ENCODE measurements around the gene ZNF335.

The ZNF335 gene

DNA sequence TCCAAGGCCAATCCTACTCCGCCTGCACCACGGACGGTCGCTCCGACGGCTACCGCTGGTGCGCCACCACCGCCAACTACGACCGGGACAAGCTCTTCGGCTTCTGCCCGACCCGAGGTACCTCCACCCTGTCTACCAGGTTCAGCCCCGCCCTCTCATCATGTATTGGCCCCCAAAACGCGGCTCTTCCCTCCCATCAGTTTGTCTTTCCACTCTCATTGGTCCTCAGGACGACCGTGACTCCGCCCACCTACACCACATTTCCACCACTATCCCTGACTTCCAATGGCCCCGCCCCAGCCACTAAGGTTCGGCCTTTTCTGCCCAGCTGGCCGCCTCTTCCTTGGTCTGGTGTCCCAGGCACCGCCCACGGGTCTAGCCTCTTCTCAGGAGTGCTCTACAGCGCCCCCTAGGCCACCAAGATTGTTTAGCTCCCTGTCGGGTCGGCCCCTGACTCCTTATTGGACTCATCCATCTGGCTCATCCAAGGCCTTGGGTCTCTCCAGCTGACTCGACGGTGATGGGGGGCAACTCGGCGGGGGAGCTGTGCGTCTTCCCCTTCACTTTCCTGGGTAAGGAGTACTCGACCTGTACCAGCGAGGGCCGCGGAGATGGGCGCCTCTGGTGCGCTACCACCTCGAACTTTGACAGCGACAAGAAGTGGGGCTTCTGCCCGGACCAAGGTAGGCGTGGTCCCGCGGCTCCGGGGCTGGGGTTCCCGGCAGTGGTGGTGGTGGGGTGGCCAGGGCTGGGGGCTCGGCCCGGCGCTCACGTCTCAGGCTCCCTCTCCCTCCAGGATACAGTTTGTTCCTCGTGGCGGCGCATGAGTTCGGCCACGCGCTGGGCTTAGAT, 39.9 kb upstream of the ZNF335 start:
- H3K27ac ChIP-seq (ENCODE audit: low read depth, low read length, severe bottlenecking) = no peak overlapping the region
- no peaks in the 10 kb centered on the region for H3K36me3 ChIP-seq (ENCODE audit: control insufficient read depth, insufficient read depth, low read length)
- H3K9me3 ChIP-seq (ENCODE audit: control insufficient read depth, low read length) = no peaks in the 10 kb centered on the region
- WGBS, 2 experiments (ENCODE audit: insufficient coverage in 2 of 2) = 92% methylated on average over 40 to 50 of the region's 57 CpGs
- H3K4me1 ChIP-seq (ENCODE audit: control insufficient read depth, insufficient read depth, low read length, poor library complexity, severe bottlenecking) = peaks cover 11% of the 10 kb centered on the region
- no peak overlapping the region for H3K4me3 ChIP-seq (ENCODE audit: extremely low read depth, insufficient read depth, low read length, poor library complexity, severe bottlenecking)

DNA sequence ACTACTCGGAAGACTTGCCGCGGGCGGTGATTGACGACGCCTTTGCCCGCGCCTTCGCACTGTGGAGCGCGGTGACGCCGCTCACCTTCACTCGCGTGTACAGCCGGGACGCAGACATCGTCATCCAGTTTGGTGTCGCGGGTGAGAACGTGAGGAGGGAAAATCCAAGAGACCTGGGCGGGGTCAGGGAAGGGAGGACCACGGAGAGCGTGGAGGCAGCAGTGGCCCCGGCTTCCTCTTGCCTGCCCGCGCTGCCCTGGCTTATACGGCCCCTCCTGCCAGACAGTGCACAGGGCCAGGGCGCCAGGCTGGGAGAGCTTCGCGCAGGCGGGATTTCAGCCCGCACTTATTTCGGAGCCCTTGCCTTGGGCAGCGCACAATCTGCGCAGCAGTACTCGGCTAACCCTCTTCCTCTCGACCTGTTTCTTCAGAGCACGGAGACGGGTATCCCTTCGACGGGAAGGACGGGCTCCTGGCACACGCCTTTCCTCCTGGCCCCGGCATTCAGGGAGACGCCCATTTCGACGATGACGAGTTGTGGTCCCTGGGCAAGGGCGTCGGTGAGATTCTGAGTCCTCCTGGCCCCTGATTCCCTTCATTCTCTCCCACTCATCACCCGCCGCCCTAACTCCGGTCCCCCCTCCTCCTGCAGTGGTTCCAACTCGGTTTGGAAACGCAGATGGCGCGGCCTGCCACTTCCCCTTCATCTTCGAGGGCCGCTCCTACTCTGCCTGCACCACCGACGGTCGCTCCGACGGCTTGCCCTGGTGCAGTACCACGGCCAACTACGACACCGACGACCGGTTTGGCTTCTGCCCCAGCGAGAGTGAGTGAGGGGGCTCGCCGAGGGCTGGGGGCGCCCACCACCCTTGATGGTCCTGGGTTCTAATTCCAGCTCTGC, 38.7 kb upstream of the ZNF335 start:
- Histone ChIP-seq H3K27ac (ENCODE audit: low read depth, low read length, severe bottlenecking) (no peak overlapping the region), H3K9me3 (ENCODE audit: control insufficient read depth, low read length) (no peaks in the 10 kb centered on the region), H3K4me1 (ENCODE audit: control insufficient read depth, insufficient read depth, low read length, poor library complexity, severe bottlenecking) (peaks cover 12% of the 10 kb centered on the region), H3K4me3 (ENCODE audit: extremely low read depth, insufficient read depth, low read length, poor library complexity, severe bottlenecking) (no peak overlapping the region), H3K36me3 (ENCODE audit: control insufficient read depth, insufficient read depth, low read length) (no peaks in the 10 kb centered on the region)
- WGBS, 2 experiments (ENCODE audit: insufficient coverage in 2 of 2) = 95 to 97% methylated on average over 71 to 74 of the region's 74 CpGs

DNA sequence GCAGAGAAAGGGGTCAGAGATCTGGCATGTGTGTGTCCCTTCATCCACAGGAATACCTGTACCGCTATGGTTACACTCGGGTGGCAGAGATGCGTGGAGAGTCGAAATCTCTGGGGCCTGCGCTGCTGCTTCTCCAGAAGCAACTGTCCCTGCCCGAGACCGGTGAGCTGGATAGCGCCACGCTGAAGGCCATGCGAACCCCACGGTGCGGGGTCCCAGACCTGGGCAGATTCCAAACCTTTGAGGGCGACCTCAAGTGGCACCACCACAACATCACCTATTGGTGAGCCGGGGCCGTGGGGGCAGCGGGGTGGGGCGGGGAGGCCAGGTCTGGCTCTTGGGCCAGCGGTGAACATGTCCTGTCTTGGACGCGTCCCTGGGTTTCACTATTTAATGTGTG, 37.8 kb upstream of the ZNF335 start:
- H3K4me3 ChIP-seq (ENCODE audit: extremely low read depth, insufficient read depth, low read length, poor library complexity, severe bottlenecking) = no peak overlapping the region
- 93 to 96% methylated on average over 10 to 20 of the region's 20 CpGs for WGBS, 2 experiments (ENCODE audit: insufficient coverage in 2 of 2)
- no peaks in the 10 kb centered on the region for H3K9me3 ChIP-seq (ENCODE audit: control insufficient read depth, low read length)
- H3K4me1 ChIP-seq (ENCODE audit: control insufficient read depth, insufficient read depth, low read length, poor library complexity, severe bottlenecking) = peaks cover 21% of the 10 kb centered on the region
- H3K36me3 ChIP-seq (ENCODE audit: control insufficient read depth, insufficient read depth, low read length) = no peaks in the 10 kb centered on the region
- no peak overlapping the region for H3K27ac ChIP-seq (ENCODE audit: low read depth, low read length, severe bottlenecking)

DNA sequence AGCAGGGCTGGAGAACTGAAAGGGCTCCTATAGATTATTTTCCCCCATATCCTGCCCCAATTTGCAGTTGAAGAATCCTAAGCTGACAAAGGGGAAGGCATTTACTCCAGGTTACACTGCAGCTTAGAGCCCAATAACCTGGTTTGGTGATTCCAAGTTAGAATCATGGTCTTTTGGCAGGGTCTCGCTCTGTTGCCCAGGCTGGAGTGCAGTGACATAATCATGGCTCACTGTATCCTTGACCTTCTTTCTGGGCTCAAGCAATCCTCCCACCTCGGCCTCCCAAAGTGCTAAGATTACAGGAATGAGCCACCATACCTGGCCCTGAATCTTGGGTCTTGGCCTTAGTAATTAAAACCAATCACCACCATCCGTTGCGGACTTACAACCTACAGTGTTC, 35.7 kb upstream of the ZNF335 start:
- H3K27ac ChIP-seq (ENCODE audit: low read depth, low read length, severe bottlenecking) = peak overlapping the region; percentile 63

DNA sequence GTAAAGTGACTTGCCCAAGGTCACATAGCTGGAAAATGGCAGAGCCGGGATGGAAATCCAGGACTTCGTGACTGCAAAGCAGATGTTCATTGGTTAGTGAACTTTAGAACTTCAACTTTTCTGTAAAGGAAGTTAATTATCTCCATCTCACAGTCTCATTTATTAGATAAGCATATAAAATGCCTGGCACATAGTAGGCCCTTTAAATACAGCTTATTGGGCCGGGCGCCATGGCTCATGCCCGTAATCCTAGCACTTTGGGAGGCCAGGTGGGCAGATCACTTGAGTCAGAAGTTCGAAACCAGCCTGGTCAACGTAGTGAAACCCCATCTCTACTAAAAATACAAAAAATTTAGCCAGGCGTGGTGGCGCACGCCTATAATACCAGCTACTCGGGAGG, 35.0 kb upstream of the ZNF335 start:
- no peak overlapping the region for H3K27ac ChIP-seq (ENCODE audit: low read depth, low read length, severe bottlenecking)
- no peak overlapping the region for H3K4me3 ChIP-seq (ENCODE audit: extremely low read depth, insufficient read depth, low read length, poor library complexity, severe bottlenecking)
- no peaks in the 10 kb centered on the region for H3K36me3 ChIP-seq (ENCODE audit: control insufficient read depth, insufficient read depth, low read length)
- H3K9me3 ChIP-seq (ENCODE audit: control insufficient read depth, low read length) = no peaks in the 10 kb centered on the region
- peaks cover 24% of the 10 kb centered on the region for H3K4me1 ChIP-seq (ENCODE audit: control insufficient read depth, insufficient read depth, low read length, poor library complexity, severe bottlenecking)
- 93 to 96% methylated on average over 7 to 11 of the region's 11 CpGs for WGBS, 2 experiments (ENCODE audit: insufficient coverage in 2 of 2)

More for the DNA sequence above, 35.7 kb upstream of the ZNF335 start:
- Histone ChIP-seq H3K36me3 (ENCODE audit: control insufficient read depth, insufficient read depth, low read length) (no peaks in the 10 kb centered on the region), H3K4me3 (ENCODE audit: extremely low read depth, insufficient read depth, low read length, poor library complexity, severe bottlenecking) (no peak overlapping the region), H3K9me3 (ENCODE audit: control insufficient read depth, low read length) (no peaks in the 10 kb centered on the region), H3K4me1 (ENCODE audit: control insufficient read depth, insufficient read depth, low read length, poor library complexity, severe bottlenecking) (peaks cover 24% of the 10 kb centered on the region)
- 91 to 94% methylated on average over 4 of the region's 4 CpGs for WGBS, 2 experiments (ENCODE audit: insufficient coverage in 2 of 2)

DNA sequence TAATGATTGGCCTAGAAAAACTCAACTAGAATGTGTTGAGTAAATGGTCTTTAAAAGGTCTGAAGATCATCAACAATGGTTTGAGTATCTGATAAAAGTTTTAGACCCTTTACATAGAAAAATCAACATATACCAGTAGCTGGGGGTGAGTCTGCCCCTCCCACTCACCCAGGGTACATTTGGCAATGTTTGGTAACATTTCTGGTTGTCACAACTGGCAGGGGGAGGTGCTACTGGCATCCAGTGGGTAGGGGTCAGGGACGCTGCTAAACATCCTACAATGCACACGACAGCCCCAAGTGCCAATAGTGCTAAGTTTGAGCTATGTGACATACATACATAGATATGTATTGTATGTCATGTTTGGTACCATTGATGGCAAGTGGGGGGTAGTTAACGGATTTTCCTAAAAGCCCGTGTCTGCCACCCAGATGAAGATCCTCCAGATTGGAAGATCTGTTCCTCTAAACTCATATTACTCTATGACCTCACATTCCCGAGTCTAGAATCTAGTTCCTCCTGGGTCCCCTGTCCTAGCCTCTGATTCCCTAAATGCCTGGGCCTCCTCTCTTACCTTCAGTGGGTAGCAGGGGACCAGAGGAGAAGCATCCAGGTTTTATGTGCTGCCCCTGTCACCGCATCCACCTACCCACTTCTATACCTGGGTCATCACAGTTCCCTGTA, 34.2 kb upstream of the ZNF335 start:
- 86 to 93% methylated on average over 1 to 3 of the region's 6 CpGs for WGBS, 2 experiments (ENCODE audit: insufficient coverage in 2 of 2)
- Histone ChIP-seq H3K4me1 (ENCODE audit: control insufficient read depth, insufficient read depth, low read length, poor library complexity, severe bottlenecking) (peaks cover 26% of the 10 kb centered on the region), H3K4me3 (ENCODE audit: extremely low read depth, insufficient read depth, low read length, poor library complexity, severe bottlenecking) (no peak overlapping the region), H3K9me3 (ENCODE audit: control insufficient read depth, low read length) (no peaks in the 10 kb centered on the region), H3K27ac (ENCODE audit: low read depth, low read length, severe bottlenecking) (no peak overlapping the region), H3K36me3 (ENCODE audit: control insufficient read depth, insufficient read depth, low read length) (no peaks in the 10 kb centered on the region)

DNA sequence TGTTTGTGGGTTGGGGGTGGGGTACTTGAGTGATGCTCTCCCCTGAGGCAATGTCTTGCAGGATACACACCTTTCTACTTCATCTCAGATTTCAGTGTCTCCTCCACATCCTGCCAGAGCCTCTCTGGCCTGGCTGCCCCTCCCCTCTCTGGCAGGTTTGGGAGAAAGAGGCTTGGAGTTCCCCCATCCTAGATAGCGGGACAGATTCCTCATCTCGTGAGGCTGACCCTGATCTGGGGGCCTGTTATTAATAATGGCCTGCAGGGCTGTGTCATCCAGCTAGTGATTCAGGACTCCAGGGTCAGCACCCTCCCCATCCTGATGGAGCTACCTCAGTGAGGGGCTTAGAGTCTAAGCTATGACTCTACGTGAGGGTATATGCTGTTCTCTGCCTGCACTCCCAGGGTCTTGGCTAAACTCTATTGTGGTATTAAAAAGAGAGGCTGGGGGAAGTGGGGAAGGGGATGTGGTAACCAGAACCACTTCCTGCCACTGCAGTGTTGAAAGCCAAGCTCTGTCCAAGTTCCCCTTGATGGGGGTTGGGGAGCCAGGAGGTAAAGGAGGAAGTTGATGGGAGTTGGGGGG, 33.0 kb upstream of the ZNF335 start:
- Histone ChIP-seq H3K4me1 (ENCODE audit: control insufficient read depth, insufficient read depth, low read length, poor library complexity, severe bottlenecking) (peaks cover 38% of the 10 kb centered on the region), H3K4me3 (ENCODE audit: extremely low read depth, insufficient read depth, low read length, poor library complexity, severe bottlenecking) (no peak overlapping the region), H3K27ac (ENCODE audit: low read depth, low read length, severe bottlenecking) (no peak overlapping the region), H3K9me3 (ENCODE audit: control insufficient read depth, low read length) (no peaks in the 10 kb centered on the region), H3K36me3 (ENCODE audit: control insufficient read depth, insufficient read depth, low read length) (no peaks in the 10 kb centered on the region)
- 23 to 53% methylated on average over 2 to 3 of the region's 3 CpGs for WGBS, 2 experiments (ENCODE audit: insufficient coverage in 2 of 2)

DNA sequence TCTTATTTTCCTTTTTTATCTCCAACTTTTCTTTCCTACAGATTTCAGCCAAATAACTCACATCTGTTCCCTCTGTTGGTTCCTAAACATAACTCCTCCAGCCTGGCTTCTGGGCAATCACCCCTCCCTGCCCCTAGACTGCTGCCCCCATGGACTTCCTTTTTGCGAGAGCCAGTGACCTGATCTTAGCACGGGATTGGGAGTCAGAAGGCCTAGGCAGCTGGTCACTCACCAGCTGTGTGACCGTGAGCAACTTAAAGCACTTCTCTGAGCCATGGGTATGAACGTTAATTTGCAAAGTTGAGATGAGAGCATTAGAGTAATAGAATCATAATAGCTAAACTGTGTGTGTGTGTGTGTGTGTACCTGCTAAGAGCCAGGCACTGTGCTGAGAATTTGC, 32.2 kb upstream of the ZNF335 start:
- Histone ChIP-seq H3K4me1 (ENCODE audit: control insufficient read depth, insufficient read depth, low read length, poor library complexity, severe bottlenecking) (peaks cover 40% of the 10 kb centered on the region), H3K36me3 (ENCODE audit: control insufficient read depth, insufficient read depth, low read length) (no peaks in the 10 kb centered on the region), H3K9me3 (ENCODE audit: control insufficient read depth, low read length) (no peaks in the 10 kb centered on the region), H3K4me3 (ENCODE audit: extremely low read depth, insufficient read depth, low read length, poor library complexity, severe bottlenecking) (no peak overlapping the region), H3K27ac (ENCODE audit: low read depth, low read length, severe bottlenecking) (no peak overlapping the region)
- 67 to 72% methylated on average over 3 of the region's 4 CpGs for WGBS, 2 experiments (ENCODE audit: insufficient coverage in 2 of 2)

DNA sequence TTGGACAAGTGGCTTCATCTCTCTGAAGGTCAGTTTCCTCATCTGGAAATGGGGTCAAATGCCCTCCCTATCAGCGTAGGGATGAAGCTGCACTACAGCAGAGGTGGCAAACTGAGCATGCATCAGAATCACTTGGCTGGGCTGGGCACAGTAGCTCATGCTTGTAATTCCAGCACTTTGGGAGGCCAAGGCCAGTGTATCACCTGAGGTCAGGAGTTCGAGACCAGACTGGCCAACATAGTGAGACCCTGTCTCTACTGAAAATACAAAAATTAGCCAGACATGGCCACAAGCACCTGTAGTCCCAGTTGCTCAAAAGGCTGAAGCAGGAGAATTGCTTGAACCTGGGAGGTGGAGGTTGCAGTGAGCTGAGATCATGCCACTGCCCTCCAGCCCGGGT, 30.0 kb upstream of the ZNF335 start:
- Histone ChIP-seq H3K4me1 (ENCODE audit: control insufficient read depth, insufficient read depth, low read length, poor library complexity, severe bottlenecking) (peaks cover 32% of the 10 kb centered on the region), H3K36me3 (ENCODE audit: control insufficient read depth, insufficient read depth, low read length) (no peaks in the 10 kb centered on the region), H3K27ac (ENCODE audit: low read depth, low read length, severe bottlenecking) (no peak overlapping the region), H3K4me3 (ENCODE audit: extremely low read depth, insufficient read depth, low read length, poor library complexity, severe bottlenecking) (no peak overlapping the region), H3K9me3 (ENCODE audit: control insufficient read depth, low read length) (no peaks in the 10 kb centered on the region)
- WGBS, 2 experiments (ENCODE audit: insufficient coverage in 2 of 2) = 93 to 100% methylated on average over 2 of the region's 3 CpGs

DNA sequence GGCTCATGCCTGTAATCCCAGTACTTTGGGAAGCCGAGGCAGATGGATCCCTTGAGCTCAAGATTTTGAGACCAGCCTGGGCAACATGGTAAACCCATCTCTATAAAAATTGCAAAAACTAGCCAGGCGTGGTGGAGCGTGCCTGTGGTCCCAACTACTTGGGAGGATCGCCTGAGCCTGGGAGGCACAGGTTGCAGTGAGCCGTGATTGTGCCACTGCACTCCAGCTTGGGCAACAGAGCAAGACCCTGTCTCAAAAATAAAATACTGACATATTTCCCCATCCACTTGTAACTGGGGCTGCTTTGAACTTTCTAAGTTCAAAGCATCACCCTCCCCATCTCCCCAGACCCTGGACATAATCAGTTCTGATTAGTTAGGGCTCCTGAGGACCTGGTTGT, 29.5 kb upstream of the ZNF335 start:
- WGBS, 2 experiments (ENCODE audit: insufficient coverage in 2 of 2) = 89 to 94% methylated on average over 4 to 5 of the region's 5 CpGs
- H3K4me1 ChIP-seq (ENCODE audit: control insufficient read depth, insufficient read depth, low read length, poor library complexity, severe bottlenecking) = peaks cover 32% of the 10 kb centered on the region
- H3K4me3 ChIP-seq (ENCODE audit: extremely low read depth, insufficient read depth, low read length, poor library complexity, severe bottlenecking) = no peak overlapping the region
- H3K27ac ChIP-seq (ENCODE audit: low read depth, low read length, severe bottlenecking) = no peak overlapping the region
- H3K36me3 ChIP-seq (ENCODE audit: control insufficient read depth, insufficient read depth, low read length) = no peaks in the 10 kb centered on the region
- no peaks in the 10 kb centered on the region for H3K9me3 ChIP-seq (ENCODE audit: control insufficient read depth, low read length)
